CD4-positive, alpha-beta T cell treated with Interleukin-4 for 4 hours (primary cell): ENCODE data around the gene RAC3.

ENCODE experiments used
- DNase-seq: peaks from one replicate; pipeline ENCODE4 v3.0.0-alpha.2; 2020

The RAC3 gene

DNA sequence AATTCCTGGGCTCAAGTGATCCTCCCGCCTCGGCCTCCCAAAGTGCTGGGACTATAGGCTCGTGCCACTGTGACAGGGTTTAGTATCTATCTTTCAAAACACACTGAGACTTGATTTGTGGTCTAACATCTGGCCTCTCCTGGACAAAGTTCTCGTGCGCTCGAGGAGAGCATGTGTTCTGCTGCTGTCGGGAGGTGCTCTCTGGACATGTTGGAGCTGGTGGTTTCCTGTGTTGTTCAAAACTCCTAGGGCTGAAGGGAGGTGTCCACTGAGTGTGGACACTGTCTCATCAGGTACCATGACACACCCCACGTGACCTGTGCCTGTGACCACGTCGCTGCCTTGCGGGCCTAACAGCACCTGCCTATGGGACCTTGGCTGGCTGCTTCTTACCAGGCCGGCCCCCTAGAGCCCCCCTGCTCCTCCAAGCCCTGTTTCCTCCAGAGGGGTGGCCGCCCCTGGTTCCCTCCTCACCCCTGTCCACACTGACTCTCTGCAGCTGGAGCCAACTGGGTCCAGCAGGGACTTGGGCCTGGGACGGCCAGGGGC is 14.5 kb downstream of the RAC3 start:
- DNase-seq: no peak

DNA sequence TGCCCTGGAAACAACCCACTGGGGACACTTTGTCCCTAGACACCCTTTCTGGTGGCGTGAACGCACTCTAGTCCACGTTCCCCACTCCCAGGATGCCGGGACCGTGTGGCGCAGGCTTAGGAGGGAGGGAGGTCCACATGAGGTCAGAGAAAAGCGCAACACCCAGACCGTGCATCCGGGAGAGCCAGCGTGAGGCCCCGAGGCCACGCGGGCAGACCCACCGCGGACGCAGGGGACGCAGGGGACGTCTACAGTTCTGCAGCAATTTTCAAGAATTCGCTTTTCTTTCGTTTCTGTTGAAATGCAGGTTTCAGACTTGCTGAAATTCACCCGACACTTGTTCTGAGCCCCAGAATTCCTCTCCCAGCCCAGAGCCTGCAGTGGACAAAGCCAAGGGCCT is 15.4 kb downstream of the RAC3 start:
- no peak for DNase-seq

DNA sequence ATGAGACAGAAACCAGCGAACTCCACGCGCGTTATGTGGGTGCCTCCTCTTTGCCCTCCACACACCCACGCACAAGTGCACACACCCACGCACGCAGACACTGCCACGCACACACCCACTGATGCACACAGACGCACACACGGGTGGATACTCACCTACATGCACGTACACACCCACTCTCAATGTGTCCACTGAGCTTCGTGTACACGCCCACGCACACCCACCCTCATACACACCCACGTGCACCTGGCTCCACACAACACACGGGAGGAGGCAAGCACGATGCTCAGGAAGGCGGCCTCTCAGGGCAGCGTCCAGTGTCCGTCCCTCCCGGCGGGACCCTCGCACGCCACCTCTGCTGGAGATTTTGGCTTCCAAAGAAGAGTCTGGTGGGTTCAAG is 15.9 kb downstream of the RAC3 start:
- DNase-seq: no peak

DNA sequence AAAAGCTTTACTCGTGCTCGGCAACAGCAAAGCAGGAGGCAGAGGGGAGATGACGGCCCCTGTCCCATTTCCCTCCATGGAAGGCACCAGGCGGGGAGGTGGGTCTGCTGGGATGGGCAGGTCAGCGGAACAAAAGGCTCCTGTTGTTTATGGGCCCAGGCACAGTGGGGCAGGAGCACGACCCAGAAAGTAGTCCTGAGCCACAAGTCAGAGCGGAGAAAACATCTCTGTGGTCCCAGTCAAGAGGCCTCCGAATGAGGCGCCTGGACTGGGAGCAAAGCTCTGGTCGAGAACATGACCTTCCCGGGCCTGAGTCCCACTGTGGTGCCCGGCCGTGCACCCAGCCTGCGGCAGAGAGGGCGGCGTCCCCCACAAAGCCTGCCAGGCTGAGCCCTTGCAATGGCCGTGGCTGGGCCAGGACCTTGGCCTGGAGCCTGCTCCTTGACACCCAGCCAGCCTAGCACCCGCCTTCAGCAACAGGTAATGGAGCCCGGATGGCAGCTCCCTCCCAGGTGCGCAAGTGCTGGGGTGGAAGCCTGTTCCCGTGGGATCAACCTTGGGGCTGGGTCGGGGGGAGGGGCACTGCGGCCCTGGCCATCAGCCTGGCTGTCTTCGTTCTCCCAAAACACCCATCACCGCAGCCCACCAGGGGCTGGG is 16.6 kb downstream of the RAC3 start:
- no peak for DNase-seq

DNA sequence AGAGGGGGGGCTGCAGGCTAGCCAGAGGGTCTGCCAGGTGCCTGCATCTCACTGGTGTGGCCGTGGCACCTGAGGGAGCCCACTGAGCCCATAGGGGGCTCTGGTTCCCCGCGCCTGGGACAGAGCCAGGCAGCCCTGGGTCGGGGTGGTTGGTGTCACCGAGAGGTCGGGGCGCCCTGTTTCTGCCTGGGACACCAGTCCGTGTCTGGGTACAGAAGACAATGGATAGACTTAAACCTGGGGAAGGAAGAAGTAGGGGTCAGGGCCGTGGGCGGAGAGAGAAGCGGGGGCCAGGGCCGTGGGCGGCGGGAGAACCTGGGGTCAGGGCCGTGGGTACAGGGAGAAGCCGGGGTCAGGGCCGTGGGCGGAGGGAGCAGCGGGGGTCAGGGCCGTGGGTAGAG is 17.1 kb downstream of the RAC3 start:
- DNase-seq: no peak

DNA sequence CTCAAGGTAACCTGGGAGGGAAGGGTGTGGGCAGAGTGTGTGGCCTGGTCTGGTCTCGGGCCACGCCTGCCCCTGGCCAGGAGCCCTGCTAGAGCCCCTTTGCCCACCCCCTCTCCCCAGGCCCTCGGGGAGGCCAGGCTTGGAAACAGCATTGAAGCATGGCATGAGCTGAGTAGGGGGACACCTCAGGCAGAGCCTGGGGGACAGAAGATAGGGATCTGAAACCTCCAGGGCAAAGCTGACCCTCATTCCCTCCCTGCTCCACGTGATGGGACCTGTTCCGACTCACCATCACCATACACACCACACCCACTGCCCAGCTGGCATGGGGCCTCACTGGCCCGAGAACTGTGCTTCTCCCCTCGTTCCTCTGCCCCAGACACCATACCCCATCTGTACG is 17.6 kb downstream of the RAC3 start:
- no peak for DNase-seq

DNA sequence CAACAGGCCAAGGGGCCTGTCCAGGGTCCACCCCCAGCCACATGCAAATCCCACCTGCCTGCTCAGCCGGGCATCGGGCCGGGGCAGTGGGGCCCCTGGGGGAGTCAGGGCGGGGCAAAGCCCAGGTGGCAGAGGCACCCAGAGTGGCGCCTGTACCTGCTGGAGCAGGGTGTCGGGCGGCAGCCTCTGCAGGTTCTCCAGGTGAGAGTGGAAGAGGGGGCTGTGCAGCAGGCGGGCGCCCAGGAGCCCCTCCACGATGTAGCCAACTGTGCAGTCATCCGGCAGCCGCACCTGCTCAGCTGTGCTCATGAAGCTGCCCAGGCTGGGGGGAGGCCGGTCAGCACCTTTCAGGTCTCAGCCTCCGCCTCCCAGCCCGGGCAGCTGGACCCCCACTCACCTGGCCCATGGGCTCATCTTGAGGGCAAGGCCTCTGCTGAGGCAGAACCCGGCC is 18.1 kb downstream of the RAC3 start:
- no peak for DNase-seq

DNA sequence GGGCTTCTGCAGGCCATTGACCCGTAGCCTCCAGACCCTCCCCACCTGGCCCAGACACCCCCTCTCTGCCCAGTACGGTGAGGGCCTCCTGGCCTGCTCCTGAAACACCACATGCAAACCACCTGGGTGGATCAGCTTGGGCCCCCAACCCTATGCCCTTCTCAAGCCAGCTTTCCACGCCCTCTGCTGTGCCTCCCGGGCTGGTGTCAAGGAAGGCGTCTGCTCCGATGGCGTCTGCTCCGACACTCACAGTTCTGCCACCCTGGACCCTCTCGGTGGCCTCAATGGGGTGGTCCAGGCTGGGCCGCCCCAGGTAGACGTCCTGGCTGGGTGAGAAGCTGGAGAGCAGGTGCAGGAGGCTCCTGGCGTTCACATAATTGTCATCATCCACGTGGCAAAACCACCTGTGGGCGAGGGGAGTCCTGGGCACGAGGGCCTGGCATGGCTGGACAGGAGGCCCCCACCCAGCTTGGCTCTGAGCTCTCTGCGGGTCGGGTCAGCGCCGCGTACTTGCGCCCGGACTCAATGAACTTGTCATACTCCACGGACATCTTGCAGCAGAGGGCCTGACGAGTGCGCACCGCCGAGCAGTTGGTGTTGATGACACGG is 18.8 kb downstream of the RAC3 start:
- no peak for DNase-seq

DNA sequence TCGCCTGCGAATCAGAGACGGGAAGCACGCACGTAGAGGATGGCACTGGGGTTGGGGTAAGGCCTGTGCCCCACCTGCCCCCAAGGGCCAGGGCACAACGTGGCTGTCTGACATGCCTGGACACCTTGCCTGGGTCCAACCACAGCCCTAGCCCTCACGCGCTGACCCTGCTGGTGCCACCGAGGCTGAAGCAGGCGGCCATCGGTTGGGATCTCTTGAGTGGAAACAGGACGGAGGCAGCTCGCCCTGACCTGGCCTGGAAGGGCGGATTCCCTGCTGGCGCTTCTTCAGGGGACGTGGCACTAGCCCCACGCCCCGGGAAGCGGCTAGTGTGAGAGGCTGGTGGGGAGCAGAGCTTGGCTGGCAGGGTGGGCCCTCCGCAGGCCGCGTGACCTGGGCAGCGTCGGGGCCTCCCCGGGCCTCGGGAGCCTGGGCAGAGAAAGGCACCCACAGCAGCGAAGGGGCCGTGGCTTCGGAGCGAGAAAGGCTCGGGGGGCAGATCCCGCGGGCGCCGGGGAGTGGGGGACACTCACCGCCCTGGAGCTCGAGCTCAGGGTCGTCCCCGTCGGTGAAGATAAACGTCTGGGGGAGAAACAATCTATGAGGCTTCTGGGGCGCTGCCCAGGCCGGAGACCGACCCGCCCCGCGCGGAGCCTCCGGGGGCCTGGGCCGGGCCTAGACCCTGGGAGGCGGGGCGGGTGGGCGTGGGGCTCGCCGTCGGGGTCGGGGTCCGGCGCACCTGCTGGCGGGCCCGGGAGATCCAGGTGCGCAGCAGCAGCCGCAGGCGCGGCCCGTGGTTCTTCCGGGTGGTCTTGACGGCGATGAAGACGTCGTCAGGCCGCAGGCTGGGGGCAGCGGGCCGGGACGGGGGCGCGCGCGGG is 19.5 kb downstream of the RAC3 start:
- no peak for DNase-seq

DNA sequence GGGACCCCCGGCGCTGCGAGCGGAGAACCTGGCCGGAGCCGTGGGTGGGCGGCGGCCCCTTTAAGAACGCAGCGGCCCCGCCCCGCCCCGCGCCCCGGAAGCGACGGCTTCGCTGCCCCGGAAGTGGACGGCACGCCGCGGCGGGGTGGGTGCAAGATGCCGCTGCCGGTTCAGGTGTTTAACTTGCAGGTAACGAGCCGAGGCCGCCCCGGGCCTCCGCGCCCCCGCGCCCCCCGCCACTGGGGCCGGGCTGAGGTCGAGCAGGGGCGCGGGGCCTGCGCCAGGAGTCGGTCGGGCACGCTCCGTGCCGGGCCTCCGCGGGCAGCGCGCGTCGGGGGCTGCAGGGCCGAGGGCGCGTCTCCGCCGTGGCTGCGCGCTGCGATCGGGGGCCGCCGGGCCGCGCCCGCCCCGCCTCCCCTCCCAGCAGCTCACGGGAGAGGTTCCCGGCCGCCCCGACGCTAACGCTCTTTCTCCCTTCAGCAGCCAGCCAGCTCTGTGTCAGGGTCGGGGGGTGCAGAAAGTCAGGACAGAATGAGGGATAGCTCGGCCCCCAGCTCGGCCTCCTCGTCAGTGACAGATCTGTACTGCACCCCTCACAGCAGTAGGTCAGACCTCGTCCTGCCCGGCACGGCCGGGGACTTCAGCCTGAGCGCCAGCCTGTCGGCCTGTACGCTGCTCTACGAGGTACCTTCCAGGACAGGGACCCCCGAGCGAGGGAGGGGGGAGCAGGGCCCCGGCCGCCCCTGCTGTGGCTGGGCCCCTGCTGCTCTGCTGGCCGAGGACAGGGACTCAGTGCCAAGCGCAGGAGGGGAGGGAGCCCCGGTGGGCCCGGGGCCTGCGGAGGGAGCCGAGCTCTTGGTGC is 20.5 kb downstream of the RAC3 start, which contains the start of the genes GPS1 and RFNG:
GPS1 (plus strand) TSS at position 123 of the 862 bp plus-strand sequence; CDS start at position 157, 34 bp downstream.
RFNG (minus strand) TSS at position 36 of the 862 bp plus-strand sequence. CDS start 45 bp downstream, outside the sequence.
- peak; percentile 68 for DNase-seq

DNA sequence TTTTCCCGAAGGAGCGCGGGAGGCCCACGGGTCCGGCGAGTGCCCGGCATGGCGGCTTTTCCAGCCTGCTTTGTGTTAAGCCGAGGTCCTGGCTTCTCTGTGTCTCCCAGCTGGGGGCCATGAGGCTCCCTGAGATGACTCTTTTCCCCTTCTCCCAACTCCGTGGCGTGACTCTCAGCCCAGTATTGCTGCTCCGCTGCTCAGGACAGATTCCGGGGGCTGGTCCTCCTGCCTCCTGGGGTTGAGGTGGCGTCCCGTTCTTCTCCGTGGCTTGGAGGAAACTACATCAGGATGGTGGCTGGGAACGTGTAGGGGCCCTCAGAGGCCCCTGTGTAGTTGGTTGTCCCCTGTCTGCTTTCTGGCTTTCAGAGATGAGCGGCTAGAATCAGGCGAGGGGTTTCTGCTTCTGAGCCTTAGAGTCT is 21.2 kb downstream of the RAC3 start:
- DNase-seq: no peak

DNA sequence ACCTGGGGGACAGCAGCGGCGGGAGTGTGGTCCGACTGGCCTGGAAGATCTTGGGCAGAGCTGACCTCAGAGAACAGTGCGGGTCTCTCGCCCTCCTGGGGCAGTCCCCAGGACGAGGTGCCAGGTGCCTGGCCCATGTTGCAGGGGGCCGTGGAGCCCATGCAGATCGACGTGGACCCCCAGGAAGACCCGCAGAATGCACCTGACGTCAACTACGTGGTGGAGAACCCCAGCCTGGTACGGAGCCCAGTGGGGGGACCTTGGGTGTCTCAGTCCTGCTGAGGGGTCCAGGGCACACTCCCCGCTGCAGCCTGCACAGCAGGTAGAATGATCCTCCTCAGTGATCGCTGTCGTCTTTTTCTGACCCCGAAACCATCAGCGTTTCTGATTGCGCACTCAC is 21.7 kb downstream of the RAC3 start:
- no peak for DNase-seq

DNA sequence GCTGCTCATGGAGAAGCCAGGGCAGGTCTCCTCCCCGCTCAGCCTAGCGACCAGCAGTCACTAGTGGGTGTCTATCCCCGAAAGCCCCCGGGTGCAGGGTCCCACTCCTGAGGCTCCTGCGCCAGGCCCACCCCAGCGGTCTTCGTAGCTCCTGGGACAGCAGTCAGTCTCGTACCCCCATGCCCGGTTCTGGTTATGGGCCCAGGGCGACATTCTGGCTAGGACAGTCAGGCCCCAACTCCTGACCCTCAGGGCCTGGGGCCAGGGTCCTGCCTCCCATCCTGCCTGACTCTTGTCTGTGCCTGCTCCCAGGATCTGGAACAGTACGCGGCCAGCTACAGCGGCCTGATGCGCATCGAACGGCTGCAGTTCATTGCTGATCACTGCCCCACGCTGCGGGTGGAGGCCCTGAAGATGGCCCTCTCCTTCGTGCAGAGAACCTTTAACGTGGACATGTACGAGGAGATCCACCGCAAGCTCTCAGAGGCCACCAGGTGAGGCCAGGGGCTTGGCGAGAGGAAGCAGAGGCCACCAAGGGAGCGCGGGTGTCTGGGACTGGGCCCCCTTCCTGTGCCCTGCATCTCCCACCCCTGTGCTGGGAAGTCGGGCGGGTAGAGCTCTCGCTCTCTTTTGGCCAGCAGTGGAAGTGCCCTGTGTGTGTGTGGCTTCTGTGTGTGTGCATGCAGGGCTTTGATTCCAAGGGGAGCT is 22.2 kb downstream of the RAC3 start:
- no peak for DNase-seq

DNA sequence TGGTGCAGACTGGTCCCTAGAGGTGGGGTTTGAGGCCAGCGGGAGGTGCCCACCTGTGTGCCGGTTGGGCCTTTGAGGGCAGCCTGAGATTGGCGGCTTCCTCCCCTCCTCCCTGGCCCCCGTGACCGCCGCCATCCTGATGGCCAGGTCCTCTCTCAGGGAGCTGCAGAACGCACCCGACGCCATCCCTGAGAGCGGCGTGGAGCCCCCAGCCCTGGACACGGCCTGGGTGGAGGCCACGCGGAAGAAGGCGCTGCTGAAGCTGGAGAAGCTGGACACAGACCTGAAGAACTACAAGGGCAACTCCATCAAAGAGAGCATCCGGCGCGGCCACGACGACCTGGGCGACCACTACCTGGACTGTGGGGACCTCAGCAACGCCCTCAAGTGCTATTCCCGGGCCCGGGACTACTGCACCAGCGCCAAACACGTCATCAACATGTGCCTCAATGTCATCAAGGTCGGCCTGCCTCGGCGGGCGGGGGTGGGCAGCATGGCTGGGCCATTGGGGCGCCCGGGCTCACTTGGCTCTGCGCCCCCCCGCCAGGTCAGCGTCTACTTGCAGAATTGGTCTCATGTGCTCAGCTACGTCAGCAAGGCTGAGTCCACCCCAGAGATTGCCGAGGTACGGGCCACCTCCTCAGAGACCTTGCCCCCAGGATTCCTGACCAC is 23.0 kb downstream of the RAC3 start:
- no peak for DNase-seq

DNA sequence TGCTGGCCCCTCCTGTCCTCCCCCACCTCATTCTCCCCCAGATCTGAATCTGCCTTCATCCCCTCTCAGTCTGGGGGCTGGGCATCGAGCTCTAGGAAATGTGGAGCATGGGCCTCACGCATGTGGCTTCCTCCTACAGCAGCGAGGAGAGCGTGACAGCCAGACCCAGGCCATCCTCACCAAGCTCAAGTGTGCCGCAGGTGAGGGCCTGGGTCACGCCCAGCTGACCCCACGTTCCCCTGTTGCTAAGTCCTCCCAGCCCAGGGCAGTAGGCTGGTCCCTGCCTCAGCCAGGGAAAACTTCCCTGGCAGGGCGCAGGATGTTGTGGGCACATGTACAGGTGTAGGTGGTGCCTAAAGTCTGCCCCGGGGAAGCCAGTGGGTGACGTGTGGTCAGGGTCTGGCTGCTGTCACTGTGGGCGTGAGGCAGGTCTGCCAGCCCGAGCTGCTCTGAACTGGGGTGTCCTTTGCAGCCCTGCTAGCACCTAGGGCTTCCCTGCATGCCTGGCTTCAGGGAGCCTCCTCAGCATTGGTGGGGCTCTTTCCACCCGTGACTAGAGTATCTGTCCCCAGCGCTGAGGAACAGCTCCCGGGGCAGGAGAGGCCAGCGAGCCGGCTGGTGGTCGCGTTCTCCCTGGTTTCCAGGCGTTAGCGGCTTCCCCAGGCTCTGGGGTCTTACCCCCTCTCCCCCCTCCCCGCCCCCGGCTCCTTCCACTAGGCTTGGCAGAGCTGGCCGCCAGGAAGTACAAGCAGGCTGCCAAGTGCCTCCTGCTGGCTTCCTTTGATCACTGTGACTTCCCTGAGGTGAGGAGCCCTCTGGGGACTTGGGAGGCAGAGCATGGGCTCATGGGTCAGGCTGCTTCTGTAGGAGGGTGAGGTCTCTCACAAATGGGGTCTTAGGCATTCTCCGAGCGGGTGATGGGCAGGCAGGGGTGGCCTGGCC is 23.8 kb downstream of the RAC3 start:
- no peak for DNase-seq

DNA sequence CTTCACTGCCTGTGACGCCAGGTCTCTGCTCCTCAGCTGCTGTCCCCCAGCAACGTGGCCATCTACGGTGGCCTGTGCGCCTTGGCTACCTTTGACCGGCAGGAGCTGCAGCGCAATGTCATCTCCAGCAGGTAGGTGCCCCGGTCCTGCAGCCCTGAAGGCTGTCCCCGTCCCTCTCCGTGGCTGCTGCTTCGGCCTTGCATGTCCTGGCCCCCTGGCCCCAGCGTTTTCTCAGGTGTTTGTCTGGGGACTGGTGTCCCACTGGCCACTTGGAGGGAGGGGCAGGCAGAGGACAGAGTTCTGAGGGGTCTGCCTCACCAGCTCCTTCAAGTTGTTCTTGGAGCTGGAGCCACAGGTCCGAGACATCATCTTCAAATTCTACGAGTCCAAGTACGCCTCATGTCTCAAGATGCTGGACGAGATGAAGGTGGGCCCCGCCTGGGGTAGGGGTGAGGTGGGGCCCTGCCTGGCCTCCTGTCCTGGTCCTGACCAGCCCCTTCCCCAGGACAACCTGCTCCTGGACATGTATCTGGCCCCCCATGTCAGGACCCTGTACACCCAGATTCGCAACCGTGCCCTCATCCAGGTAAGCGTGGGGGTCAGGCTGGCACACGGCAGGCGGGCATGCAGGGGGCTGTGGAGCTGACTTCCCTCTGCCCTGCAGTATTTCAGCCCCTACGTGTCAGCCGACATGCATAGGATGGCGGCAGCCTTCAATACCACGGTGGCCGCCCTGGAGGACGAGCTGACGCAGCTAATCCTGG is 24.7 kb downstream of the RAC3 start:
- DNase-seq: no peak

DNA sequence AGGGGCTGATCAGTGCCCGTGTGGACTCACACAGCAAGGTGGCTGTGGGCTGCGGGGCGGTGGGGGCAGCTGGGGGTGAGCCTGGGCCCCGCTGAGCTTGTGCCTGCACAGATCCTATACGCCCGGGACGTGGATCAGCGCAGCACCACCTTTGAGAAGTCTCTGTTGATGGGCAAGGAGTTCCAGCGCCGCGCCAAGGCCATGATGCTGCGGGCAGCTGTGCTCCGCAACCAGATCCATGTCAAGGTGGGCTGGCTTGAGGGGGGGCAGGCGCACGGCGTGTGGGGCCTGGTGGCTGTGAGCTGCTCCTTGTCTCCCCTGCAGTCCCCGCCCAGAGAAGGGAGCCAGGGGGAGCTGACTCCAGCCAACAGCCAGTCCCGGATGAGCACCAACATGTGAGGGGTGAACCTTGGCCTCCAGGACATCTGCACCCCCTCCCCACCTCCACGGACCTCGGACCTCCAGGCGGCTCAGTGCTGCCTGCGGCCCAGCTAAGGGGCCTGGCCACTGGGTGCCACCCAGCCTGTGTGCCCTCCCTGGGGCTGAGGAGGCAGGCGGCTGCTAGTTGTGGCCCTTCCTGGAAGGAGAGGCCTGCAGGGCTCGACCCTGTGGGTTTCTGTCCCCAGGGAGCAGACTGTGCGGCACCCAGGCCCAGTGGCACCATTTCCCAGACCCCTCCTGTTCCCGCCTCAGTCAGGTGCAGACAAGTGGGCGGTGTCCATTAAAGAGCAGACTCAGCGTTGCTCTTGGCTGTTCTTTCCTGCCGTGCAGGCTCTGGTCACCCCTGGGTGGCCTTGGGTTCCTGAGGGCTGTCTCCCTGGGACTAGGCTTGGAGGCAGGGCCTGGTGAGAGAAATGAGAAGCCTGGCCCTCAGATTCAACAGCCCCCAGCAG is 25.5 kb downstream of the RAC3 start:
- DNase-seq: no peak

DNA sequence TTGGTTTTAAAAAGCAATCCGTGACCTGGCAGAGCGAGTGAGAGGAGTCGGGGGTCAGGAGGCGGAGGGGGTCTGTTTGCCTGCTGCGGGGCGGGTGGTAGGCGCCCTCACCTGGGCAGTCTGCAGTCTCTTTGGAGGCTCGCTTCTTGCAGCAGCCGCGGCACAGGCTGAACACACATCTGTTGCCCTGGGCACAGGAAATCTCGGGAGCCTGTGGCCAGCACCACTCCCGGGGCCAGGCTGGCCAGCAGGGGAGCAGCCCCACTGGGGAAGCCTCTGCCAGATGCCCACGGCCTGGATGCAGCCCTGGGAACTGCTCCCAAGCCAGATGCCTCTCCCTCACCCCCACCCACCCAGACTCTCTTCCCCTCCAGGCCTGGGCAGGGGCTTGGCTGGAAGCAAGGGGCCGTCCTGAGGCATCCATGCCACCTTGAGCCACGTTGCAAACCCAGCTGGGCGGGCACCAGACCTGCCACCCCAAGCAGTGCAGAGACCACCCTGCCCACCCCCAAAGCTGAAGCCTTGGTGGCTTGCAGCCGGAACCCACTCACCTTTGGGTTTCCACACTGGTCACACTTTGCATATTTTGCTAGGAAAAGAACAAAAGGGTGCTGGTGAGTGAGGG is 26.9 kb downstream of the RAC3 start:
- no peak for DNase-seq
